Natural killer cell (primary cell): ENCODE data around the gene FUBP3. TPM values are rescaled to one million over a fixed set of nuclear protein-coding genes. Genes with fewer than 3 reads are reported as not detected.

Source experiments
- ATAC-seq, 3 donors: fragments of 150-1000 bp in 2 of 3; fragments of 200-7000 bp in 1 of 3; cut with Tn5 transposase; 1 replicate in 1 of 3; 2 replicates in 2 of 3; pipeline ENCODE4 v1.10.0; 2021; ENCODE audit warnings: mild to moderate bottlenecking in 2 of 3, moderate library complexity in 2 of 3
- DNase-seq, 2 donors: peaks; one replicate each; pipeline versions ENCODE4 v3.0.0 to v3.0.0-alpha.2; 2013 to 2021; ENCODE audit warnings: mixed read lengths in 1 of 2
- H3K27ac ChIP-seq: one replicate; pipeline ENCODE4 v1.5.1; 2013; ENCODE audit warnings: mild to moderate bottlenecking, low read length
- H3K27me3 ChIP-seq: one replicate; pipeline ENCODE4 v1.6.1; 2013; ENCODE audit warnings: low read length; ENCODE audit not compliant: control insufficient read depth, insufficient read depth
- H3K36me3 ChIP-seq: one replicate; pipeline ENCODE4 v1.6.1; 2013; ENCODE audit warnings: low read length; ENCODE audit not compliant: control insufficient read depth, insufficient read depth
- H3K4me1 ChIP-seq: one replicate; pipeline ENCODE4 v1.6.1; 2013; ENCODE audit warnings: low read length; ENCODE audit not compliant: control insufficient read depth, insufficient read depth
- H3K4me3 ChIP-seq: one replicate; pipeline ENCODE4 v1.5.1; 2013; ENCODE audit warnings: low read length
- H3K9me3 ChIP-seq: one replicate; pipeline ENCODE4 v1.6.1; 2013; ENCODE audit warnings: low read length; ENCODE audit not compliant: control insufficient read depth, insufficient read depth
- H3K27ac Mint-ChIP-seq, 2 donors: one replicate each; pipeline ENCODE4 v1.8.0; 2022; ENCODE audit warnings: mild to moderate bottlenecking in 2 of 2, mixed read lengths in 2 of 2, moderate library complexity in 1 of 2
- H3K27me3 Mint-ChIP-seq, 2 donors: one replicate each; pipeline ENCODE4 v1.8.0; 2022; ENCODE audit warnings: low read depth in 2 of 2, mixed read lengths in 2 of 2
- H3K36me3 Mint-ChIP-seq: one replicate; pipeline ENCODE4 v1.8.0; 2022; ENCODE audit warnings: mixed read lengths
- H3K4me1 Mint-ChIP-seq, 2 donors: one replicate each; pipeline ENCODE4 v1.8.0; 2022; ENCODE audit warnings: mixed read lengths in 2 of 2
- H3K4me3 Mint-ChIP-seq: one replicate; pipeline ENCODE4 v1.8.0; 2022; ENCODE audit warnings: mild to moderate bottlenecking, moderate library complexity, mixed read lengths
- H3K9me3 Mint-ChIP-seq, 2 donors: one replicate each; pipeline ENCODE4 v1.8.0; 2022; ENCODE audit warnings: mixed read lengths in 2 of 2
- WGBS: methylation state at CpG from one replicate; pipeline ENCODE4 v1.1.7; 2013; ENCODE audit warnings: missing lambda C conversion rate; ENCODE audit not compliant: insufficient coverage; 5-methylcytosine and 5-hydroxymethylcytosine counted together
- intact Hi-C: fragments of 100-400 bp; cut with micrococcal nuclease; formaldehyde crosslinking; loops from one replicate; pipeline ENCODE4 v1.14.2; 2022
- total RNA-seq, 4 donors: library from RNA; stranded (reverse); fragments of 120-200 nt in 1 of 4; gene quantifications; one replicate each; pipeline versions ENCODE4 v1.2.3 to v1.2.4, GENCODE V29; 2013 to 2022
- TF ChIP-seq, protein P1 (sequence below): fragments of 200-600 bp; IDR thresholded peaks from one replicate; pipeline ENCODE4 v1.8.0; 2022; ENCODE audit warnings: antibody characterized with exemption

The FUBP3 gene
- total RNA-seq, 3 donors from 2014 or later (not counting 1 experiment from before 2014, with no cell fraction given): 40.8 to 45.2 (median 41.3) TPM

DNA sequence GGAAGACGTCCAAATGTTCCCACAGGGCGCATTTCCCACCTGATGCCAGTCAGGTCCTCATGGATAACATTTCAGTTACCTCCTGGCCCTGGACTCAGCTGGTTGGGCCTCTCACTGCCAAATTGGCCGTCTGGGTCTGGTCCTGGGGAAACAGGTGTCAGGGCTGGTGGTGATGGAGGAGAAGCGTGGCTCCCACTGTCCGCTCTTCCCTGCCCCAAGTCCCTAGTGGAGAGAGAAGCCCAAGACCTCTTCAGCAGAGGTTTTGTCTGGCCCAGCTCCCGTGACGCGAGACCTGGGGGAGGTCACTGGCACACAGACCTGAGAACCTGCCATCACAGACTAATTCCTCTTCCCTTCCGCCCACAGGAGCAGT lies 57.3 kb downstream of the FUBP3 start:
- H3K27ac Mint-ChIP-seq: no peak overlapping the region
- H3K36me3 ChIP-seq: peaks cover 51% of the 10 kb centered on the region
- H3K4me3 ChIP-seq: no peak overlapping the region
- no peaks in the 10 kb centered on the region for H3K9me3 Mint-ChIP-seq
- 97% methylated on average over 9 of the region's 9 CpGs for WGBS
- no peaks in the 10 kb centered on the region for H3K27me3 ChIP-seq
- ATAC-seq: no peak
- DNase-seq: no peak
- H3K4me3 Mint-ChIP-seq: no peak overlapping the region
- H3K27ac ChIP-seq: no peak overlapping the region
- H3K27me3 Mint-ChIP-seq: no peaks in the 10 kb centered on the region
- H3K9me3 ChIP-seq: no peaks in the 10 kb centered on the region
- intact Hi-C loops: no loop called here
- H3K4me1 Mint-ChIP-seq: no peaks in the 10 kb centered on the region
- TF ChIP-seq, protein P1, sequence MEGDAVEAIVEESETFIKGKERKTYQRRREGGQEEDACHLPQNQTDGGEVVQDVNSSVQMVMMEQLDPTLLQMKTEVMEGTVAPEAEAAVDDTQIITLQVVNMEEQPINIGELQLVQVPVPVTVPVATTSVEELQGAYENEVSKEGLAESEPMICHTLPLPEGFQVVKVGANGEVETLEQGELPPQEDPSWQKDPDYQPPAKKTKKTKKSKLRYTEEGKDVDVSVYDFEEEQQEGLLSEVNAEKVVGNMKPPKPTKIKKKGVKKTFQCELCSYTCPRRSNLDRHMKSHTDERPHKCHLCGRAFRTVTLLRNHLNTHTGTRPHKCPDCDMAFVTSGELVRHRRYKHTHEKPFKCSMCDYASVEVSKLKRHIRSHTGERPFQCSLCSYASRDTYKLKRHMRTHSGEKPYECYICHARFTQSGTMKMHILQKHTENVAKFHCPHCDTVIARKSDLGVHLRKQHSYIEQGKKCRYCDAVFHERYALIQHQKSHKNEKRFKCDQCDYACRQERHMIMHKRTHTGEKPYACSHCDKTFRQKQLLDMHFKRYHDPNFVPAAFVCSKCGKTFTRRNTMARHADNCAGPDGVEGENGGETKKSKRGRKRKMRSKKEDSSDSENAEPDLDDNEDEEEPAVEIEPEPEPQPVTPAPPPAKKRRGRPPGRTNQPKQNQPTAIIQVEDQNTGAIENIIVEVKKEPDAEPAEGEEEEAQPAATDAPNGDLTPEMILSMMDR: no peak
- no peaks in the 10 kb centered on the region for H3K4me1 ChIP-seq
- no peaks in the 10 kb centered on the region for H3K36me3 Mint-ChIP-seq

DNA sequence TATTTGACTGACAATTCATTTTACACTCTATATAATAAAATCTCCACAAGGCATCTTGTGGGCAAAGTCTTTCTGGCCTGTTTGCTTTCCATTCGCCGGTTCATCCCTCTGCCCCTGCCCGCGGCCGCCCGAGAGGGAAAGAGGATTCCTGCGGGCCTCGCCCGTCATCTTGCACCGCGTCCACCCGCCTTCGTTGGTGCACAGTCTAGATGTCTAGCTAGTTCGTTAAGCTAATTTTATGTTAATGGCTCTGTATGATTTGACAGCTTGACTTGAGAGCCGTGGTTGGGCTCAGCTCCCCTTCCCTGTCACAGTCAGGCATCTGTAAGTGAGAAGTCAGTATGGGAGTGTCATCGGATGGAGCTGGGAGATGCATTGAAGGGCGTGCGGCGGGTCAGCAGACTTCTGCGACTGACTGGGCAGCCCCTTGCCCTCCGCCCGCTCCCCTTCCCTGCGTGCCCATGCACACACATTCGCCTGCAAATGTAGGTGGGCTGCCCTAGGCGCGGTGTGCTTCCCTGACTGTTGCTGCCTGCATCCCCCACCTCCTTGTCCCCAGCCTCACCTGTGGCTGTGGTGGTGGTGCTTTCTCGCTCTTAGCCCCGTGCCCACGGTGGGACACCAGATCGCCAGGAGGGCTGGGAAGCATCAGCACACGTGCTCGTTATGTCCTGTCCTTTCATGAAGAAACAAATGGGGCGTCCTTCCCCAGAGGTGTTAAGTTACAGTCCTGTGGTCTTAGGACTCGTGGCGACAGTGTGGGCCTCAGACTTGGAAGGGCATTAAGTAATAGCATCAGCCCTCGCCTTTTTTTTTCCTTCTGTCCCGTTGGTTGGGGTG lies 59.1 kb downstream of the FUBP3 start:
- no peaks in the 10 kb centered on the region for H3K4me1 Mint-ChIP-seq
- H3K4me3 Mint-ChIP-seq: no peak overlapping the region
- no peak overlapping the region for H3K4me3 ChIP-seq
- H3K27me3 Mint-ChIP-seq: no peaks in the 10 kb centered on the region
- peaks cover 36% of the 10 kb centered on the region for H3K36me3 ChIP-seq
- intact Hi-C loops: no loop called here
- H3K9me3 Mint-ChIP-seq: no peaks in the 10 kb centered on the region
- no peaks in the 10 kb centered on the region for H3K9me3 ChIP-seq
- no peak overlapping the region for H3K27ac Mint-ChIP-seq
- ATAC-seq (no peak), DNase-seq (no peak)
- TF ChIP-seq, protein P1: no peak
- H3K36me3 Mint-ChIP-seq: no peaks in the 10 kb centered on the region
- WGBS: 97% methylated on average over 37 of the region's 37 CpGs
- no peaks in the 10 kb centered on the region for H3K4me1 ChIP-seq
- no peaks in the 10 kb centered on the region for H3K27me3 ChIP-seq
- no peak overlapping the region for H3K27ac ChIP-seq

DNA sequence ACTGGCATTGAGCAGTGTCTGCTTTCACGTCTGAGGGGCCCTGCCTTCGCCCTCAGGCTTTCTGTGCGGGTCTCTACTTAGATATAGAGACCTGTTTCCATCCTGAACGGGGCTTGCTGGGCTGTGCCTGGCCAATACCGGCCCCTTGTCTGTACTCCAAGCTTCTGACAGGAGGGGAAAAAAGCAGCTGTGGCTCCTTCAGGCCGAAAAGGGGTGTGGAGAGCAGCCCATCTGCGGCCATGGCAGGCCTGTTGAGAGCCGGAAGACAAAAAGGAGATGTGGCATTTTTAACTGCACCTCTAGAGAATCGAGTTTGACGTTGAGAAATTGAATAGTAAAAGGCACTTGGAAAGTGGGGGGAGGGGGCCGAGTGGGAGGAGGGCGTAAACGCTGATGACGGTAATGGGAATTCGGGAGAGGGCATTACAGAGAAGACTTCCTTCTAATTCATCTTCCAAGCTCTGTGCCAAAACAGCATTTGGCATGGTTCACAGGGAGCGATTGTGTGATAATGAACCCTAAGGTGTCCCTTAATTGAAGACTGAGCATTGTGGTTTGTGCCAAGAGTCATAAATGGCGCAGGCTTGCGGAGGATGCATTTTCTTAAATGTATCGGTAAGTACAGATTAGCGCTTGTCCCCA lies 59.9 kb downstream of the FUBP3 start:
- Mint-ChIP-seq H3K36me3 (no peaks in the 10 kb centered on the region), H3K4me3 (no peak overlapping the region), H3K27me3 (no peaks in the 10 kb centered on the region), H3K27ac (no peak overlapping the region), H3K4me1 (no peaks in the 10 kb centered on the region), H3K9me3 (no peaks in the 10 kb centered on the region)
- ATAC-seq: no peak
- Histone ChIP-seq H3K27me3 (no peaks in the 10 kb centered on the region), H3K9me3 (no peaks in the 10 kb centered on the region), H3K4me3 (no peak overlapping the region), H3K36me3 (peaks cover 29% of the 10 kb centered on the region), H3K27ac (no peak overlapping the region), H3K4me1 (no peaks in the 10 kb centered on the region)
- no peak for DNase-seq
- WGBS: 82% methylated on average over 16 of the region's 20 CpGs
- intact Hi-C loops: no loop called here
- TF ChIP-seq, protein P1: no peak
